Ishikawa (cell line): Measurements from ENCODE around the gene SDC4.

ENCODE experiments used
- EGR1 ChIP-seq: IDR thresholded peaks from 2 replicates; pipeline ENCODE4 v1.6.1; 2012
- EP300 ChIP-seq: IDR thresholded peaks from 2 replicates; pipeline ENCODE4 v1.6.1; 2012; ENCODE audit warnings: borderline replicate concordance
- TF ChIP-seq, protein P1 (sequence below): IDR thresholded peaks from 2 replicates; pipeline ENCODE4 v1.6.1; 2012

DNA sequence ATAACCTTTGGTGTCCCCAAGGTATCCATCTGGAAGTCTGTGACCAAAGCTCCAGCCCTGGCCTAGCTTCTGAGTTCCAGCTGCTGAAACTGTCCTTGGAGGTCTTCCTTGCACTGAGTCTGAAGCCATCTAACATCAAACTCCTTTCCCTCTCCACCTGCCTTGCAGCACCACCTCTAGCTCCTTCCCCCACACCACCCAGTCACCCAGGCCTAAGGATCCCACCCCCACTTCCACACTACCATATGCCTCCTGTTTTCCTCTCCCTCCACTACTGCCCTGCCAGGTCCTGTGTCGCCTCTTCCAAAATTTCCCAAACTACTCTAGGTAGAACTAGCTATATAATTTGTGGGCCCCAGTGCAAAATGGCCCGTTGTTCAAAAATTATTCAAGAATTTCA lies 29.3 kb downstream of the SDC4 start:
- TF ChIP-seq, protein P1, sequence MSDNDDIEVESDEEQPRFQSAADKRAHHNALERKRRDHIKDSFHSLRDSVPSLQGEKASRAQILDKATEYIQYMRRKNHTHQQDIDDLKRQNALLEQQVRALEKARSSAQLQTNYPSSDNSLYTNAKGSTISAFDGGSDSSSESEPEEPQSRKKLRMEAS = no peak
- TF ChIP-seq EP300 (no peak), EGR1 (no peak)
